ENCODE data around the gene GCNT2. TPM values are rescaled to one million over a fixed set of nuclear protein-coding genes. Genes with fewer than 3 reads are reported as not detected.
"Not testable (repeated sequence)": the region's sequence is repeated elsewhere in the genome, so short reads cannot be mapped to it uniquely, and the experiment has no call there.

GCNT2 gene
- 1 to 10 TPM; 1.4 to 1.6 TPM for total RNA-seq

DNA sequence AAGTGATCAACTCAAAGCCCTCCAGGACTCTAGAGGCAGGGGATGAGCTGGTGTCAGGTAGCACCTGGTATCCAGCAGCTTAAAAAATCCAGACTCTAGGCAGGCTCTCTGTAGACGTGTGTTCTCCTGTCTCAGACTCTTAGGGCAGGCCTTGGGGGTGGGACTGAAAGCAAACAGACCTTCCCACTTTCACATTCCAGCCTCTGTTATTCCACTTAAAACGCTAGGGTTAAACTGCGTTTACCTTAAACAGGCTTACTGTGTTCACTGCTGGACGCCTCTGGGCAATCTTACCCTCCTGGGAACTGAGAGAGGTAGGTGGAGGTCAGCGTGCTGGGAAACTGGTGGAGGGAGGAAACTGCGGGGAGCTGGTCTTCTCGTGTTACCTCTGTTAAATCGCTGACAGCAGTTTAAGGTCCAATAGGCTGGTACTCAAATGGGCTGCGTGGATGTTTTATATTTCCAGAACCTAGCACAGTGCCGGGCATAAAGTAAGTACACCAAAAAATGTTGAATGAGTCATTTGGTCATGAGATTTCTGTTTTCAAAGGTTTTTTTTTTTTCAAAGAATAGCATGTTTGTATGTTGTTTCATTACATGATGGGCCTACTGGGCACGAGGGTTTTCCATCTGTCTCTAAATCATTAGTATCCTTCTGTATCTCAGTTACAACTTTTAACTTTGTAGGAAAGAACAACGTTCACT is at the start of gene GCNT2:
TSS of gene GCNT2 (plus strand) at position 248 of the 705 bp plus-strand sequence. CDS start 7,561 bp downstream, outside the sequence.
- H3K27me3 Mint-ChIP-seq (ENCODE audit: low read depth): no peaks in the 10 kb centered on the region
- CTCF ChIA-PET: no interaction called here
- H3K4me3 Mint-ChIP-seq: no peak within 1 kb of the TSS
- intact Hi-C loops (cut with micrococcal nuclease): no loop called here
- H3K36me3 Mint-ChIP-seq (ENCODE audit: low read depth): no peaks in the 10 kb centered on the region
- no peaks in the 10 kb centered on the region for H3K9me3 Mint-ChIP-seq
- H3K27ac Mint-ChIP-seq: no peak within 1 kb of the TSS
- peaks cover 8% of the 10 kb centered on the region for H3K4me1 Mint-ChIP-seq (ENCODE audit: low read depth)
- DNase-seq: no peak

GRCh38 chr6:10472634-10473033 is 48.5 kb upstream of the GCNT2 start:
- intact Hi-C loops (cut with micrococcal nuclease): no loop called here
- CTCF ChIA-PET: interaction anchor here (0.9 kb wide), 1 partner anchor 13 kb away, joined by 3 read pairs; no protein-coding TSS in a partner anchor
- H3K27ac Mint-ChIP-seq: no peak overlapping the region

DNA sequence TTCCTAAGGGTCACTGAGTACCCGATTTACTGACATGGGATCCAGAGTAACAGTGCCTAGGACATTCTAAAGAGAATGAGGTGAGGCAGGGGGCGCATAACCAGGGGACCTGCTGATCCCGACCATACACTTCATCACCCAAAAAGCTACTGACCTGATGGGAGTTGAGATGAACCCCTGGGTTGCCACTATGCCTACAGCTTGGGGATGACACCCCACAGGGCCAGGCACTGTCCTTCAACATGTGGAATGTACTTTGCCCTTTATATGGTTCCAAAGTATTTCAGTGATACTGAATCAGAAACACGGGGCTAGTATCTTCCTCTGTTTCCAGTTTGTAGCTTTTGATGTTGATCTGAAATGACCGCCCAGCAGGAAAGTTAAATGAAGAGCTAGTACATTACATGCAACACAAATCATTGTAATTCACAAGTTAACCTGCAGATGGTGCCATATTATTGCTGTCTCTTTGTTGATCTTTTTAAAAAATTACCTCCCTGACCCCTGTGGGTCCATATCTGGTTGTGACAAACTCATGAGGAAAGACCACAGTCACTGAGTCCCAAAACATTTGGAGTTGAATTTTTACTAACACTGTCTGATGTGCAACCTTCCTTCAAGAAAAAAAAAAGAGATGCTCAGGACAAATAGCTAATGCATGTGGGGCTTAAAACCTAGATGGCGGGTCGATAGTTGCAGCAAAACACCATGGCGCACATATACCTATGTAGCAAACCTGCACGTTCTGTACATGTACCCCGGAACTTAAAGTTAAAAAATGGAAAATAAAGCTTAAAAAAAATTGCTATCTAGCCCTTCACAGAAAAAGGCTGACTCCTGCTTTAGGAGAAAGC is 42.7 kb upstream of the GCNT2 start:
- Mint-ChIP-seq H3K36me3 (ENCODE audit: low read depth) (no peaks in the 10 kb centered on the region), H3K27ac (no peak overlapping the region), H3K4me1 (ENCODE audit: low read depth) (no peaks in the 10 kb centered on the region), H3K27me3 (ENCODE audit: low read depth) (peaks cover 13% of the 10 kb centered on the region), H3K4me3 (no peak overlapping the region), H3K9me3 (no peaks in the 10 kb centered on the region)
- no peak for DNase-seq
- intact Hi-C loops (cut with micrococcal nuclease): loop anchor here (1.0 kb wide), 2 partner anchors 323 to 591 kb away; no protein-coding TSS in a partner anchor
- CTCF ChIA-PET: interaction anchor here (0.6 to 2.0 kb wide), 37 partner anchors 9 to 604 kb away, joined by 3 to 29 read pairs (median 4); partner anchors contain the start of gene TMEM14B

More at GRCh38 chr6:10472634-10473033, 48.5 kb upstream of the GCNT2 start:
- Mint-ChIP-seq H3K9me3 (no peaks in the 10 kb centered on the region), H3K27me3 (ENCODE audit: low read depth) (peaks cover 16% of the 10 kb centered on the region), H3K4me3 (no peak overlapping the region), H3K4me1 (ENCODE audit: low read depth) (no peaks in the 10 kb centered on the region), H3K36me3 (ENCODE audit: low read depth) (no peaks in the 10 kb centered on the region)
- no peak for DNase-seq

- CTCF ChIA-PET: interaction anchor here (0.6 to 3.0 kb wide), 8 partner anchors 49 to 453 kb away, joined by 3 to 14 read pairs (median 4); partner anchors contain the start of gene TMEM14B
- DNase-seq: no peak
- intact Hi-C loops (cut with micrococcal nuclease): no loop called here
- Mint-ChIP-seq H3K27me3 (ENCODE audit: low read depth) (peaks cover 11% of the 10 kb centered on the region), H3K9me3 (no peaks in the 10 kb centered on the region), H3K27ac (no peak overlapping the region), H3K4me1 (ENCODE audit: low read depth) (no peaks in the 10 kb centered on the region), H3K4me3 (no peak overlapping the region), H3K36me3 (ENCODE audit: low read depth) (no peaks in the 10 kb centered on the region)
Measured at GRCh38 chr6:10479939-10480700, 41.0 kb upstream of the GCNT2 start.

DNA sequence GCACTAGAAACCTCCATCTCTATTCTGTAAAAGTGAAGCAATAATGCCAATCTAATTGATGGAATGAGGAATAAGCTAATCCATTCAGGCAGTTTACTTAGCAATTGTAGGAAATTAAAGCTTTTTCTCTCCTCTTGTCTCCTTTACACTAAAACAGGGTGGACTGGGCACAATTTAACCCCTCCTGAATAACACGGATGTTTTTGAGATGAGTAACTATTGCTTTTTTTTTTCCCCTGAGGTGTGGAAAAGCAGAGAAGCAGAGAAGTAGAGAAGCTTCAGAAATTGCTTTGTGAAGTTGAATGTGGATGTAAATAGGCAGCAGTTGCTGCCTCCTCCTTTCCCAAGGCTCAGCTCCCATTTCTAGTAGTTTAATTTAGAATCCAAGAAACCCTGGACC is 40.0 kb upstream of the GCNT2 start:
- no peak for DNase-seq
- Mint-ChIP-seq H3K4me1 (ENCODE audit: low read depth) (no peaks in the 10 kb centered on the region), H3K27ac (no peak overlapping the region), H3K9me3 (no peaks in the 10 kb centered on the region), H3K27me3 (ENCODE audit: low read depth) (peaks cover 11% of the 10 kb centered on the region), H3K4me3 (no peak overlapping the region), H3K36me3 (ENCODE audit: low read depth) (no peaks in the 10 kb centered on the region)
- CTCF ChIA-PET: interaction anchor here (0.9 to 3.0 kb wide), 5 partner anchors 30 to 322 kb away, joined by 3 to 14 read pairs (median 3); no protein-coding TSS in a partner anchor
- intact Hi-C loops (cut with micrococcal nuclease): no loop called here

DNA sequence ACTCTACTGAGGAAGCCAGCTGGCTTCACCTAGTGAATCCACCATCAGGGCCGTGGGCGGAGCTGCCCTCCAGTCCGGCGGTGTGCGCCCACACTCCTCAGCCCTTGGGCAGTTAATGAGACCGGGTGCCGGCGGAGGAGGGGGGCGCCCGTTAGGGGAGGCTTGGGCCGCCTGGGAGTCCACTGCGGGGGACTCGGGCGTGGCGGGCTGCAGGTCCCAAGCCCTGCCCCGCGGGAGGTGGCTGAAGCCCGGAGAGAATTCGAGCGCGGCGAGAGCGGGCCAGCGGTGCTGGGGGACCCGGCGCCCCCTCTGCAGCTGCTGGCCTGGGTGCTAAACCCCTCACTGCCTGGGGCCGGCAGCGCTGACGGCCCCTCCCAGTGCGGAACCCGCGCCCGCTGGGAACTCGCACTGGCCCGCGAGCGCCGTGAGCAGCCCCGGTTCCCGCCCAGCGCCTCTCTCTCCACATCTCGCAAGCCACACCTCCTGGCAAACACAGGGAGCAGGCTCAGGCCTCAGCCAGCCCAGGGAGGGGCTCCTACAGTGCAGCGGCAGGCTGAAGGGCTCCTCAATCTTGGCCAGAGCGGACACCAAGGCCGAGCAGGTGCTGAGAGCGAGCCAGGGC is 38.4 kb upstream of the GCNT2 start:
- Mint-ChIP-seq H3K9me3 (no peaks in the 10 kb centered on the region), H3K36me3 (ENCODE audit: low read depth) (no peaks in the 10 kb centered on the region), H3K27ac (no peak overlapping the region), H3K27me3 (ENCODE audit: low read depth) (peaks cover 11% of the 10 kb centered on the region), H3K4me3 (no peak overlapping the region), H3K4me1 (ENCODE audit: low read depth) (no peaks in the 10 kb centered on the region)
- CTCF ChIA-PET: interaction anchor here (1.0 to 3.0 kb wide), 4 partner anchors 9 to 320 kb away, joined by 3 to 14 read pairs (median 3); no protein-coding TSS in a partner anchor
- no peak for DNase-seq
- intact Hi-C loops (cut with micrococcal nuclease): no loop called here

DNA sequence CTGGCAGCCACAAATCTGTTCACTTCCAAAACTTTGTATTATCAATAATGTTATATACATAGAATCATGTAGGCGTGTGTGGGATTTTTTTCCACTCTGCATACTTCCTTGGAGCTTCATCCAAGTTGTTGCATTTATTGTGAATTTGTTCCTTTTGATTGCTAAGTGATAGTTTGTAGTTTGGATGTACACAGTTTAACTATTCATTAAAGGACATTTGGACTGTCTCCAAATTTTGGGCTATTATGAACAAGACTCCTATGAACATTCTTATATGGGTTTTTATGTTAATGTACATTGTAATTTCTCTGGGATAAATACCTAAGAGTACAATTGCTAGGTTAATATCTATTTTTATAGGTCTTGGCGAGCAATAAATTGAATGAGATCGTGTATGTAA is 36.2 kb upstream of the GCNT2 start:
- Mint-ChIP-seq H3K36me3 (ENCODE audit: low read depth) (no peaks in the 10 kb centered on the region), H3K9me3 (no peaks in the 10 kb centered on the region), H3K4me1 (ENCODE audit: low read depth) (no peaks in the 10 kb centered on the region), H3K27me3 (ENCODE audit: low read depth) (peaks cover 6% of the 10 kb centered on the region), H3K4me3 (no peak overlapping the region), H3K27ac (no peak overlapping the region)
- CTCF ChIA-PET: interaction anchor here (1.2 kb wide), 1 partner anchor 12 kb away, joined by 3 read pairs; no protein-coding TSS in a partner anchor
- no peak for DNase-seq
- intact Hi-C loops (cut with micrococcal nuclease): no loop called here

DNA sequence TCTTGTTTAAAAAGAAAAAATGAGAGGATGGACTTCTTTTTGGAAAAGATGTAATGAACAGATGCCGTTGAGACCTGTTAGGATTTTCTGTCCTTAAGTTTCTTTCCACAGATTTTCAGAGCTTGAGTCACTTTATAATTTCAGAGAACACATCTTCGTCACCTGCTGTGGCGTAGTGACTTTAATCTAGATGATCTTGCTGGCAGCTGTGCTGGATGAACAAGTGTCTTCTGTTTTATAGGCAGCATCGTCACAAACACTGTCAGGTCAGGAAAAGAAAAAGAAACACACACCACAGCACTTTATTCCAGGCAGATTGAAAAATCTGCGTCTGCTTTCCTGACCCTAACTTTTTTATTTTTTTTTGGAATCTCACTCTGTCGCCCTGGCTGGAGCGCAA is 35.7 kb upstream of the GCNT2 start:
- H3K36me3 Mint-ChIP-seq (ENCODE audit: low read depth): no peaks in the 10 kb centered on the region
- CTCF ChIA-PET: interaction anchor here (1.2 kb wide), 1 partner anchor 12 kb away, joined by 3 read pairs; no protein-coding TSS in a partner anchor
- intact Hi-C loops (cut with micrococcal nuclease): no loop called here
- H3K27me3 Mint-ChIP-seq (ENCODE audit: low read depth): peaks cover 4% of the 10 kb centered on the region
- no peak overlapping the region for H3K4me3 Mint-ChIP-seq
- DNase-seq: no peak
- no peaks in the 10 kb centered on the region for H3K9me3 Mint-ChIP-seq
- no peak overlapping the region for H3K27ac Mint-ChIP-seq
- H3K4me1 Mint-ChIP-seq (ENCODE audit: low read depth): no peaks in the 10 kb centered on the region

- Mint-ChIP-seq H3K4me1 (ENCODE audit: low read depth) (no peaks in the 10 kb centered on the region), H3K9me3 (no peaks in the 10 kb centered on the region)
- CTCF ChIA-PET: interaction anchor here (1.2 to 1.5 kb wide), 2 partner anchors 7 to 13 kb away, joined by 3 read pairs; no protein-coding TSS in a partner anchor
Measured at GRCh38 chr6:10486215-10486614, 34.9 kb upstream of the GCNT2 start.

GRCh38 chr6:10486944-10487588 is 34.1 kb upstream of the GCNT2 start:
- CTCF ChIA-PET: interaction anchor here (0.6 to 1.5 kb wide), 2 partner anchors 8 to 268 kb away, joined by 3 read pairs; no protein-coding TSS in a partner anchor
- DNase-seq; H3K27ac Mint-ChIP-seq; H3K36me3 Mint-ChIP-seq (ENCODE audit: low read depth); H3K4me1 Mint-ChIP-seq (ENCODE audit: low read depth); intact Hi-C loops (cut with micrococcal nuclease); H3K9me3 Mint-ChIP-seq; H3K27me3 Mint-ChIP-seq (ENCODE audit: low read depth); H3K4me3 Mint-ChIP-seq: not testable (repeated sequence)

More at GRCh38 chr6:10486215-10486614, 34.9 kb upstream of the GCNT2 start:
- no peak overlapping the region for H3K4me3 Mint-ChIP-seq
- H3K27ac Mint-ChIP-seq: no peak overlapping the region
- no peak for DNase-seq
- intact Hi-C loops (cut with micrococcal nuclease): no loop called here
- no peaks in the 10 kb centered on the region for H3K36me3 Mint-ChIP-seq (ENCODE audit: low read depth)
- peaks cover 4% of the 10 kb centered on the region for H3K27me3 Mint-ChIP-seq (ENCODE audit: low read depth)

Measured in activated naive CD4-positive, alpha-beta T cell treated with anti-CD3 and anti-CD28 coated beads for 36 hours (primary cell).